ENCODE measurements around the gene RASA3. TPM values are rescaled to one million over a fixed set of nuclear protein-coding genes. Genes with fewer than 3 reads are reported as not detected.
"Not testable (repeated sequence)": the region's sequence is repeated elsewhere in the genome, so short reads cannot be mapped to it uniquely, and the experiment has no call there.

The RASA3 gene
- total RNA-seq, 2 donors from 2014 or later: 10.2 to 13.2 TPM

- Histone ChIP-seq H3K27ac (no peak overlapping the region), H3K9me3 (no peaks in the 10 kb centered on the region), H3K36me3 (no peaks in the 10 kb centered on the region), H3K4me1 (no peaks in the 10 kb centered on the region), H3K4me3 (no peak overlapping the region), H3K27me3 (no peaks in the 10 kb centered on the region)
- no peak for DNase-seq (ENCODE audit: low spot score)
- TF ChIP-seq, protein P1, sequence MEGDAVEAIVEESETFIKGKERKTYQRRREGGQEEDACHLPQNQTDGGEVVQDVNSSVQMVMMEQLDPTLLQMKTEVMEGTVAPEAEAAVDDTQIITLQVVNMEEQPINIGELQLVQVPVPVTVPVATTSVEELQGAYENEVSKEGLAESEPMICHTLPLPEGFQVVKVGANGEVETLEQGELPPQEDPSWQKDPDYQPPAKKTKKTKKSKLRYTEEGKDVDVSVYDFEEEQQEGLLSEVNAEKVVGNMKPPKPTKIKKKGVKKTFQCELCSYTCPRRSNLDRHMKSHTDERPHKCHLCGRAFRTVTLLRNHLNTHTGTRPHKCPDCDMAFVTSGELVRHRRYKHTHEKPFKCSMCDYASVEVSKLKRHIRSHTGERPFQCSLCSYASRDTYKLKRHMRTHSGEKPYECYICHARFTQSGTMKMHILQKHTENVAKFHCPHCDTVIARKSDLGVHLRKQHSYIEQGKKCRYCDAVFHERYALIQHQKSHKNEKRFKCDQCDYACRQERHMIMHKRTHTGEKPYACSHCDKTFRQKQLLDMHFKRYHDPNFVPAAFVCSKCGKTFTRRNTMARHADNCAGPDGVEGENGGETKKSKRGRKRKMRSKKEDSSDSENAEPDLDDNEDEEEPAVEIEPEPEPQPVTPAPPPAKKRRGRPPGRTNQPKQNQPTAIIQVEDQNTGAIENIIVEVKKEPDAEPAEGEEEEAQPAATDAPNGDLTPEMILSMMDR (IDR thresholded peaks at IDR 0.05): no peak
These were observed 20.5 kb upstream of the RASA3 start for GRCh38 chr13:114152831-114153371.

DNA sequence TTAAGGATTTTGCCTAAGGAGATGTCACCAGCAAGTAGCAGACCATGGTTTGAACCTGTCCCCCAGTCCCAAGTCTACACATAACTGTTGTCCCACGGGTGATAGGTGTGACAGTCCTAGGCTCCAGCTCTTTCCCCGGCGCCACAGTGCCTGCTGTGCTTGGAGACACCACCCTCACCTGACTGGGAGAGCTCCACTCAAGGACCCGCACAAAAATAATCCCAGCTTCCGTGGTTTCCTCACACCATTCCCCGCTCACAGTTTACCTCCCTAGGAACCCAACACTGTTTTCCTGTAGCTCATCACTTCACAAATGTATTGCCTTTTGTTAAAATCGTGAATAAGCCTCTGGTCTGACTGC, 19.8 kb upstream of the RASA3 start:
- no peak overlapping the region for H3K27ac ChIP-seq
- DNase-seq (ENCODE audit: low spot score): no peak
- H3K4me1 ChIP-seq: no peaks in the 10 kb centered on the region
- no peaks in the 10 kb centered on the region for H3K27me3 ChIP-seq
- H3K4me3 ChIP-seq: no peak overlapping the region
- no peaks in the 10 kb centered on the region for H3K36me3 ChIP-seq
- H3K9me3 ChIP-seq: no peaks in the 10 kb centered on the region
- TF ChIP-seq, protein P1 (IDR thresholded peaks at IDR 0.05): no peak

DNA sequence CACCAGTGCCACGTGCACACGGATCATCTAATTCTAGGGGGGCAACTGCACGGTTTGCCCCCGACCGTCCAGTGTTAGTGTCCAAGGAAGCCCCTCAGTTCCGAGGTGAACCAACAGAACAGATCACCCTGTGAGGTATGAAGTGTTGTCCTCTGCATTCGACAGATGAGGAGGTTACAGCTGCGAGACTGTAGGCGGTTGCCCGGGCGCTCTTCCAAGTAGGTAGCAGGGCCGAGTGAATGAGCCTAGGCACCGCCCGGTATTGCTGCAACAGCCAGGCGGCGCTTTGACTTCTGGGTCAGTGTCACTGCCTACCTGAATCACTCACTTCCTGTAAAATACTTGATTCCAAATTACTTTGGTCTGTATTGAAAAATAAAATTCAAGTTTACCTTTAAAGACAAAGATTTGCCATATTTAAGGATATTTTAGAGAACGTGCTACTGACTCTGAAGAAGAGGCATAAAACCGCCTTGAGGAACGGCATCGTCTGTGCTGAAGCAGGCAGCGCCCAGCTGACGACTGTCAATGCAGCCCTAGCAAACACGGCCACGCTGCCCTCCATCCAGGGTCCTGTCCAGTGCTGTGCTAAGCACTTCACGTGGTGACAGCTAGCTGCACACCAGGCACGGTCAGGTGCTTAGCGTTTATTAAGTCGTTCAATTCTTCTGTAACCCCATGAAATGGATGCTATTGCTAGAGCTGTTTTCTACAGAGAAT, 19.3 kb upstream of the RASA3 start:
- no peak overlapping the region for H3K27ac ChIP-seq
- no peaks in the 10 kb centered on the region for H3K27me3 ChIP-seq
- H3K4me3 ChIP-seq: no peak overlapping the region
- H3K9me3 ChIP-seq: no peaks in the 10 kb centered on the region
- no peak for DNase-seq (ENCODE audit: low spot score)
- H3K36me3 ChIP-seq: no peaks in the 10 kb centered on the region
- no peaks in the 10 kb centered on the region for H3K4me1 ChIP-seq
- TF ChIP-seq, protein P1 (IDR thresholded peaks at IDR 0.05): no peak

GRCh38 chr13:114151031-114151430, 18.6 kb upstream of the RASA3 start:
- H3K36me3 ChIP-seq: no peaks in the 10 kb centered on the region
- H3K9me3 ChIP-seq: no peaks in the 10 kb centered on the region
- no peaks in the 10 kb centered on the region for H3K27me3 ChIP-seq
- no peak overlapping the region for H3K27ac ChIP-seq
- no peak for DNase-seq (ENCODE audit: low spot score)
- H3K4me3 ChIP-seq: no peak overlapping the region
- no peaks in the 10 kb centered on the region for H3K4me1 ChIP-seq
- TF ChIP-seq, protein P1 (IDR thresholded peaks at IDR 0.05): no peak

- no peak overlapping the region for H3K4me3 ChIP-seq
- no peaks in the 10 kb centered on the region for H3K36me3 ChIP-seq
- no peak for DNase-seq (ENCODE audit: low spot score)
- no peak overlapping the region for H3K27ac ChIP-seq
- H3K27me3 ChIP-seq: no peaks in the 10 kb centered on the region
- no peaks in the 10 kb centered on the region for H3K4me1 ChIP-seq
- H3K9me3 ChIP-seq: no peaks in the 10 kb centered on the region
- TF ChIP-seq, protein P1 (IDR thresholded peaks at IDR 0.05): no peak
These were observed 17.6 kb upstream of the RASA3 start for GRCh38 chr13:114149774-114150740.

DNA sequence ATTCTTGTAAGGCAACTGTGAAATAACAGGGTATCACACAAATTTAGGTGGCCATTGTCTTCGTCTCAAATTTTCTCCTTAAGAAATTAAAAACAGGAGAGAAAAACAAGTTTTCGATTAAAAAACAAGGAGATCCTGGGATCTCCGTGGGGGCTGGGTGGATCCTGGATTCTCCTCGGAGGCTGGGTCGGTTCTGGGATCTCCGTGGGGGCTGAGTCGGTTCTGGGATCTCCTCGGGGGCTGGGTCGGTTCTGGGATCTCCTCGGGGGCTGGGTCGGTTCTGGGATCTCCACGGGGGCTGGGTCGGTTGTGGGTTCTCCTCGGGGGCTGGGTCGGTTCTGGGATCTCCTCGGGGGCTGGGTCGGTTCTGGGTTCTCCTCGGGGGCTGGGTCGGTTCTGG, 16.5 kb upstream of the RASA3 start:
- not testable (repeated sequence) for DNase-seq (ENCODE audit: low spot score); H3K4me3 ChIP-seq; H3K9me3 ChIP-seq; H3K27me3 ChIP-seq; H3K4me1 ChIP-seq; H3K27ac ChIP-seq; H3K36me3 ChIP-seq

Data from right atrium auricular region (tissue), 2 donors.